IPS DF 4.7 (cell line): Measurements from ENCODE around the gene TSC22D2.
A peak's percentile ranks its signal among the peaks of the same experiment; 100 is the strongest.

Source experiments
- DNase-seq: peaks from one replicate; pipeline ENCODE4 v3.0.0-alpha.2; 2013; ENCODE audit warnings: low spot score; ENCODE audit errors: extremely low read depth

TSC22D2 gene

GRCh38 chr3:150408221-150409124, at the start of gene TSC22D2:
TSS of gene TSC22D2 (plus strand) at chr3:150408298. CDS start at chr3:150409351, 1,053 bp downstream.
- DNase-seq: no peak

GRCh38 chr3:150359381-150359780, 48.7 kb upstream of the TSC22D2 start:
- DNase-seq: no peak

- no peak for DNase-seq
Measured at GRCh38 chr3:150360966-150361365, 47.1 kb upstream of the TSC22D2 start.

- DNase-seq: no peak
Measured at GRCh38 chr3:150362515-150363302, 45.4 kb upstream of the TSC22D2 start.

- DNase-seq: no peak
Measured at GRCh38 chr3:150363420-150363819, 44.7 kb upstream of the TSC22D2 start.

- no peak for DNase-seq
Measured at GRCh38 chr3:150365132-150365604, 42.9 kb upstream of the TSC22D2 start.

- no peak for DNase-seq
Measured at GRCh38 chr3:150367757-150368156, 40.3 kb upstream of the TSC22D2 start.

- DNase-seq: peak; percentile 44
Measured at GRCh38 chr3:150370122-150370602, 37.9 kb upstream of the TSC22D2 start.

- no peak for DNase-seq
Measured at GRCh38 chr3:150370999-150371398, 37.1 kb upstream of the TSC22D2 start.

- DNase-seq: no peak
Measured at GRCh38 chr3:150371741-150372254, 36.3 kb upstream of the TSC22D2 start.

GRCh38 chr3:150372320-150372719, 35.8 kb upstream of the TSC22D2 start:
- DNase-seq: no peak

- no peak for DNase-seq
Measured at GRCh38 chr3:150372722-150373121, 35.4 kb upstream of the TSC22D2 start.

- DNase-seq: no peak
Measured at GRCh38 chr3:150373234-150373875, 34.7 kb upstream of the TSC22D2 start.

GRCh38 chr3:150374975-150375374, 33.1 kb upstream of the TSC22D2 start:
- no peak for DNase-seq

- DNase-seq: no peak
Measured at GRCh38 chr3:150376001-150376848, 31.9 kb upstream of the TSC22D2 start.

GRCh38 chr3:150377601-150378300, 30.3 kb upstream of the TSC22D2 start:
- DNase-seq: no peak

GRCh38 chr3:150378301-150378748, 29.8 kb upstream of the TSC22D2 start:
- no peak for DNase-seq

- no peak for DNase-seq
Measured at GRCh38 chr3:150379469-150379868, 28.6 kb upstream of the TSC22D2 start.
